ENCODE data around the gene SLC12A3.
A peak's percentile ranks its signal among the peaks of the same experiment; 100 is the strongest.

Gene SLC12A3

GRCh38 chr16:56864960-56865359, at the start of gene SLC12A3:
Gene SLC12A3 (plus strand): TSS chr16:56865207. CDS start chr16:56865236, 29 bp downstream.
- DNase-seq, result no peak

GRCh38 chr16:56815721-56816120, 49.3 kb upstream of the SLC12A3 start:
- no peak for DNase-seq

- DNase-seq, result no peak
These were observed 48.0 kb upstream of the SLC12A3 start for GRCh38 chr16:56817056-56817455.

- DNase-seq, result no peak
These were observed 47.1 kb upstream of the SLC12A3 start for GRCh38 chr16:56817938-56818337.

GRCh38 chr16:56823081-56823733, 41.8 kb upstream of the SLC12A3 start:
- no peak for DNase-seq

GRCh38 chr16:56824331-56824730, 40.7 kb upstream of the SLC12A3 start:
- no peak for DNase-seq

- DNase-seq, result no peak
These were observed 40.2 kb upstream of the SLC12A3 start for GRCh38 chr16:56824804-56825203.

GRCh38 chr16:56825826-56826225, 39.2 kb upstream of the SLC12A3 start:
- DNase-seq, result no peak

GRCh38 chr16:56828647-56829046, 36.4 kb upstream of the SLC12A3 start:
- no peak for DNase-seq

GRCh38 chr16:56830669-56831068, 34.3 kb upstream of the SLC12A3 start:
- DNase-seq, result no peak

- DNase-seq, result no peak
These were observed 32.2 kb upstream of the SLC12A3 start for GRCh38 chr16:56832768-56833167.

GRCh38 chr16:56833243-56833970, 31.6 kb upstream of the SLC12A3 start:
- DNase-seq, result no peak

- no peak for DNase-seq
These were observed 29.7 kb upstream of the SLC12A3 start for GRCh38 chr16:56835320-56835719.

GRCh38 chr16:56836410-56837230, 28.4 kb upstream of the SLC12A3 start:
- DNase-seq, result no peak

GRCh38 chr16:56838622-56839337, 26.2 kb upstream of the SLC12A3 start:
- DNase-seq, result no peak

- no peak for DNase-seq
These were observed 23.8 kb upstream of the SLC12A3 start for GRCh38 chr16:56841233-56841632.

- DNase-seq, result no peak
These were observed 23.3 kb upstream of the SLC12A3 start for GRCh38 chr16:56841659-56842058.

GRCh38 chr16:56842133-56842532, 22.9 kb upstream of the SLC12A3 start:
- DNase-seq, result no peak

GRCh38 chr16:56844056-56844455, 21.0 kb upstream of the SLC12A3 start:
- DNase-seq, result no peak

- DNase-seq, result no peak
These were observed 17.7 kb upstream of the SLC12A3 start for GRCh38 chr16:56847173-56847910.

- DNase-seq, result peak in 1 of 2 experiments; percentile 25
These were observed 16.7 kb upstream of the SLC12A3 start for GRCh38 chr16:56848029-56848936.
